ENCODE data around the gene C6orf89. TPM values are rescaled to one million over a fixed set of nuclear protein-coding genes. Genes with fewer than 3 reads are reported as not detected.

The C6orf89 gene
- total and polyA plus RNA-seq, 2 of the 13 experiments (the other 11 are each of a cell fraction or from before 2014, with no cell fraction given), result 22.1 to 32.2 TPM

GRCh38 chr6:36874443-36875249 is 11.1 kb upstream of the C6orf89 start, which contains the start of gene PPIL1 (continued):
- TF ChIP-seq THYN1 (CRISPR knock-in tag; IDR thresholded peaks at IDR 0.05; ENCODE audit: borderline replicate concordance, low read depth) (no peak), FOXO4 (CRISPR knock-in tag; conservative IDR thresholded peaks at IDR 0.05) (no peak), UBTF (CRISPR knock-in tag; IDR thresholded peaks at IDR 0.05) (peak; percentile 97), EP300 (IDR thresholded peaks at IDR 0.05; ENCODE audit: low read depth in 2 of 2, low read length in 2 of 2) (no peak), EP300 (CRISPR knock-in tag; IDR thresholded peaks at IDR 0.05; ENCODE audit: borderline replicate concordance) (peak; percentile 13; the same call in 1 of the 2 replicates), ZNF674 (CRISPR knock-in tag; IDR thresholded peaks at IDR 0.05; ENCODE audit: low read depth) (peak; percentile 76; the same call in 1 of the 2 replicates), RORA (CRISPR knock-in tag; IDR thresholded peaks at IDR 0.05) (no peak), TOPORS (CRISPR knock-in tag; IDR thresholded peaks at IDR 0.05) (peak; percentile 87; the same call in 1 of the 2 replicates), MBNL3 (CRISPR knock-in tag; conservative IDR thresholded peaks at IDR 0.05) (no peak), PITX1 (CRISPR knock-in tag; IDR thresholded peaks at IDR 0.05) (peak; percentile 92), ZNF337 (CRISPR knock-in tag; IDR thresholded peaks at IDR 0.05; ENCODE audit: borderline replicate concordance, low read depth) (peak; percentile 97; the same call in 1 of the 2 replicates), SIX1 (CRISPR knock-in tag; IDR thresholded peaks at IDR 0.05; ENCODE audit: borderline replicate concordance) (peak; percentile 37; the same call in 1 of the 2 replicates), NCOR1 (IDR thresholded peaks at IDR 0.05; ENCODE audit: borderline replicate concordance, low read length) (peak; percentile 52; the same call in 1 of the 2 replicates)

All from HepG2 (cell line).